K562 (cell line): ENCODE results near the gene NUCKS1. TPM values are rescaled to one million over a fixed set of nuclear protein-coding genes. Genes with fewer than 3 reads are reported as not detected.
A peak's percentile ranks its signal among the peaks of the same experiment; 100 is the strongest.

ENCODE experiments used
- ATAC-seq: fragments of 200-7000 bp; cut with Tn5 transposase; 3 replicates; pipeline ENCODE4 v1.9.1; 2020; ENCODE audit warnings: moderate library complexity
- BruUV-seq: library from RNA; stranded (reverse); fragments of 400-500 nt; replicated peaks from 2 replicates; lab custom pipeline; 2021; lab: Mats Ljungman, UMichigan
- CTCF ChIA-PET: fragments of 300-600 bp; formaldehyde crosslinking; extraction: SDS; loops from one replicate; lab custom pipeline; 2021; ENCODE audit warnings: low intra/inter-chr PET ratio; lab: Yijun Ruan, JAX
- POLR2A ChIA-PET: fragments of 300-600, 350-650 bp; sonication (Branson Sonifier 250); formaldehyde crosslinking; extraction: SDS; loops from one replicate; lab custom pipeline; 2021; ENCODE audit warnings: antibody characterized with exemption, inconsistent platforms; lab: Yijun Ruan, JAX
- DNase-seq, 4 experiments: peaks; one replicate each; pipeline versions ENCODE4 v3.0.0 to v3.0.0-alpha.2; 2011 to 2018; ENCODE audit warnings: low spot score in 3 of 4, mixed read lengths in 3 of 4; ENCODE audit errors: extremely low read depth in 1 of 4
- FAIRE-seq: peaks from 2 replicates; lab custom pipeline; 2011; peaks lifted over from hg19 to GRCh38; lab: Jason Lieb, UNC
- H2AFZ ChIP-seq: 2 replicates; pipeline ENCODE4 v1.6.0; 2011; ENCODE audit warnings: low read depth, low read length, control low read depth, inconsistent platforms
- H3K27ac ChIP-seq: fragments of 200-600 bp; 3 replicates; pipeline ENCODE4 v1.8.0; 2011; ENCODE audit warnings: low read depth, mild to moderate bottlenecking, control low read depth, inconsistent platforms, low read length, moderate library complexity, mixed read lengths; ENCODE audit errors: extremely low read depth
- H3K27me3 ChIP-seq, 2 experiments: fragments of 300-600 bp in 1 of 2; 2 replicates in 1 of 2; 3 replicates in 1 of 2; pipeline versions ENCODE4 v1.6.0 to v1.8.0; 2011; ENCODE audit warnings: inconsistent platforms in 2 of 2, low read length in 2 of 2, mild to moderate bottlenecking in 1 of 2, mixed read lengths in 1 of 2, moderate library complexity in 1 of 2; ENCODE audit not compliant: control insufficient read depth in 2 of 2, insufficient read depth in 2 of 2
- H3K36me3 ChIP-seq: fragments of 300-600 bp; 3 replicates; pipeline ENCODE4 v1.8.0; 2011; ENCODE audit warnings: mild to moderate bottlenecking, low read length, inconsistent platforms; ENCODE audit not compliant: control insufficient read depth, insufficient read depth
- H3K4me1 ChIP-seq, 2 experiments: fragments of 200-600 bp in 1 of 2; replicated peaks in 1 of 2; 2 replicates in 1 of 2; 3 replicates in 1 of 2; pipeline versions ENCODE4 v1.5.1 to v1.8.0; 2011; ENCODE audit warnings: inconsistent platforms in 2 of 2, low read length in 2 of 2, mild to moderate bottlenecking in 1 of 2, mixed read lengths in 1 of 2, moderate library complexity in 1 of 2; ENCODE audit not compliant: control insufficient read depth in 2 of 2, insufficient read depth in 2 of 2
- H3K4me2 ChIP-seq: 2 replicates; pipeline ENCODE4 v1.6.1; 2011; ENCODE audit warnings: low read length, control low read depth, inconsistent platforms, mixed read lengths; ENCODE audit not compliant: insufficient read depth
- H3K4me3 ChIP-seq: fragments of 200-600 bp; sonication (generic), shearing (Covaris generic); 2 replicates; pipeline ENCODE4 v1.5.1; 2016; ENCODE audit warnings: control low read depth, inconsistent platforms
- H3K79me2 ChIP-seq: fragments of 200-600 bp; 3 replicates; pipeline ENCODE4 v1.8.0; 2011; ENCODE audit warnings: low read length, inconsistent platforms; ENCODE audit not compliant: control insufficient read depth, insufficient read depth
- H3K9ac ChIP-seq, 2 experiments: 2 replicates each; pipeline versions ENCODE4 v1.6.0 to v1.6.1; 2011; ENCODE audit warnings: low read depth in 2 of 2, low read length in 2 of 2, control low read depth in 1 of 2, inconsistent platforms in 1 of 2, mild to moderate bottlenecking in 1 of 2, mixed read lengths in 1 of 2; ENCODE audit not compliant: insufficient read depth in 1 of 2
- H3K9me1 ChIP-seq: one replicate; pipeline ENCODE4 v1.6.0; 2011; ENCODE audit warnings: inconsistent platforms, mild to moderate bottlenecking, low read length, moderate library complexity; ENCODE audit not compliant: control insufficient read depth, insufficient read depth
- H3K9me3 ChIP-seq: replicated peaks from 2 replicates; pipeline ENCODE4 v1.5.1; 2011; ENCODE audit warnings: low read depth, low read length, inconsistent platforms; ENCODE audit not compliant: control insufficient read depth, insufficient read depth
- H4K20me1 ChIP-seq: replicated peaks from 2 replicates; pipeline ENCODE4 v1.6.1; 2011; ENCODE audit warnings: low read length, inconsistent platforms, mixed read lengths; ENCODE audit not compliant: control insufficient read depth, insufficient read depth
- CBX2 ChIP-seq: fragments of 200-600 bp; sonication (generic); IDR thresholded peaks from one replicate; pipeline ENCODE4 v1.6.1; 2012; ENCODE audit warnings: mild to moderate bottlenecking, low read length, inconsistent platforms; ENCODE audit not compliant: insufficient read depth, poor library complexity, severe bottlenecking
- CBX8 ChIP-seq: fragments of 200-600 bp; sonication (generic); IDR thresholded peaks from 2 replicates; pipeline ENCODE4 v1.6.1; 2012; ENCODE audit warnings: borderline replicate concordance, mixed run types, low read depth, mild to moderate bottlenecking, moderate library complexity, mixed read lengths, low read length, control low read depth, inconsistent platforms; ENCODE audit not compliant: poor library complexity, severe bottlenecking; ENCODE audit errors: extremely low read depth
- CEBPB ChIP-seq: fragments of 450-650 bp; IDR thresholded peaks from 2 replicates; pipeline ENCODE4 v1.6.1; 2016; ENCODE audit warnings: missing genetic modification characterization, missing compliant biosample characterization
- CHD2 ChIP-seq: IDR thresholded peaks from 2 replicates; pipeline ENCODE4 v1.6.1; 2011; ENCODE audit warnings: low read depth, low read length
- E2F6 ChIP-seq, 2 experiments: IDR thresholded peaks; 2 replicates each; pipeline ENCODE4 v1.6.1; 2011; ENCODE audit warnings: borderline replicate concordance in 1 of 2, control low read depth in 1 of 2, low read depth in 1 of 2, low read length in 1 of 2, mild to moderate bottlenecking in 1 of 2, mixed read lengths in 1 of 2, moderate library complexity in 1 of 2; ENCODE audit not compliant: insufficient read depth in 1 of 2, insufficient read length in 1 of 2, poor library complexity in 1 of 2, severe bottlenecking in 1 of 2; ENCODE audit errors: extremely low read depth in 1 of 2
- JUN ChIP-seq, 2 experiments: sonication (generic) in 1 of 2; formaldehyde crosslinking in 1 of 2; IDR thresholded peaks; 2 replicates each; pipeline versions ENCODE4 v1.6.1 to v1.8.0; 2012 to 2022; ENCODE audit warnings: borderline replicate concordance in 2 of 2, mild to moderate bottlenecking in 2 of 2, improper control_type of control experiment in 1 of 2, low read depth in 1 of 2, low read length in 1 of 2, missing genetic modification reagents in 1 of 2
- MEIS2 ChIP-seq: fragments of 450-650 bp; IDR thresholded peaks from 2 replicates; pipeline ENCODE4 v1.6.1; 2014; ENCODE audit warnings: mild to moderate bottlenecking; ENCODE audit not compliant: partially characterized antibody
- NCOA6 ChIP-seq: fragments of 450-650 bp; IDR thresholded peaks from 2 replicates; pipeline ENCODE4 v1.6.1; 2017; ENCODE audit warnings: mild to moderate bottlenecking
- SETDB1 ChIP-seq: IDR thresholded peaks from one replicate; pipeline ENCODE4 v1.6.1; 2012; ENCODE audit warnings: low read length, control low read depth, inconsistent platforms
- TCF3 ChIP-seq: sonication (generic); formaldehyde crosslinking; IDR thresholded peaks from 2 replicates; pipeline ENCODE4 v1.4.0; 2020; ENCODE audit warnings: mild to moderate bottlenecking, missing genetic modification reagents
- THRA ChIP-seq: fragments of 450-650 bp; IDR thresholded peaks from 2 replicates; pipeline ENCODE4 v1.6.1; 2017; ENCODE audit warnings: mild to moderate bottlenecking, moderate library complexity
- ZNF717 ChIP-seq: fragments of 250-450 bp; sonication (Bioruptor Pico); IDR thresholded peaks from 2 replicates; pipeline ENCODE4 v1.5.0; 2021
- ZNF785 ChIP-seq: fragments of 250-450 bp; sonication (Bioruptor Pico); IDR thresholded peaks from 2 replicates; pipeline ENCODE4 v1.4.0; 2020; ENCODE audit warnings: mild to moderate bottlenecking
- WGBS: fragments of 100-300 bp; shearing (Covaris generic); methylation state at CpG from one replicate; pipeline ENCODE4 v1.1.6; 2016; ENCODE audit warnings: low coverage, mixed read lengths; ENCODE audit not compliant: insufficient coverage; ENCODE audit errors: missing lambda C conversion rate; 5-methylcytosine and 5-hydroxymethylcytosine counted together
- in situ Hi-C: fragments of 300-500 bp; cut with MboI; formaldehyde crosslinking; loops from 4 replicates; pipeline ENCODE4 v1.15.0; 2018; ENCODE audit warnings: inconsistent platforms, mixed read lengths
- intact Hi-C: fragments of 100-400 bp; cut with micrococcal nuclease; formaldehyde crosslinking; loops from 2 replicates; pipeline ENCODE4 v1.14.2; 2022
- polyA plus RNA-seq, 8 experiments: library from polyadenylated mRNA; depleted of rRNA in 4 of 8; stranded (reverse) in 5 of 8; unstranded in 3 of 8; fragments of >200 nt; fragmentation: Nextera tagmentation in 2 of 8; fragmentation: Illumina TruSeq in 1 of 8; extraction: Ambion mirVana in 2 of 8; extraction: Trizol in 1 of 8; gene quantifications; 2 replicates each; pipeline versions ENCODE4 v1.2.1 to v1.2.3, GENCODE V29; 2011 to 2014; ENCODE audit warnings: inconsistent platforms in 1 of 8, missing spikeins in 1 of 8
- total RNA-seq, 7 experiments: library from RNA; depleted of rRNA in 6 of 7; stranded (reverse); fragments of >200 nt in 6 of 7; fragmentation: Illumina TruSeq in 2 of 7; extraction: Trizol in 2 of 7; gene quantifications; 2 replicates each; pipeline versions ENCODE4 v1.2.1 to v1.2.3, GENCODE V29; 2011 to 2021; ENCODE audit warnings: low replicate concordance in 1 of 7

The NUCKS1 gene
- total and polyA plus RNA-seq, 9 of the 15 experiments (the other 6 are each of a cell fraction or from before 2014, with no cell fraction given) = 66.7 to 244 (median 149) TPM

- Histone ChIP-seq H3K4me2 (no peak overlapping the region), H4K20me1 (no peaks in the 10 kb centered on the region), H3K9ac (no peak overlapping the region), H3K9me3 (0 out of 2 replicates have a peak, but pooled peaks cover 4% of the 10 kb centered on the region), H3K36me3 (no peaks in the 10 kb centered on the region), H3K9me1 (no peaks in the 10 kb centered on the region), H3K4me3 (no peak overlapping the region), H3K27ac (no peak overlapping the region), H3K79me2 (no peaks in the 10 kb centered on the region), H3K4me1 (peaks cover 8 to 9% of the 10 kb centered on the region in 2 experiments; a peak in 4 of 5 replicates), H3K27me3 (no peaks in the 10 kb centered on the region; a peak in 2 of 5 replicates), H2AFZ (no peak overlapping the region)
- ChIA-PET POLR2A (interaction anchor here (0.9 kb wide), 1 partner anchor 10 kb away, joined by 3 read pairs; no protein-coding TSS in a partner anchor), CTCF (no interaction called here)
- in situ Hi-C loops = no loop called here
- 10% methylated on average over 2 of the region's 2 CpGs for WGBS
- TF ChIP-seq ZNF717 (CRISPR knock-in tag) = no peak
- DNase-seq = no peak
- no peak for ATAC-seq
- FAIRE-seq = no peak
- no TSS peak for BruUV-seq
- intact Hi-C loops = no loop called here
Measured at GRCh38 chr1:205777994-205778393, 28.0 kb upstream of the NUCKS1 start.

GRCh38 chr1:205775717-205776056 lies 25.7 kb upstream of the NUCKS1 start:
- intact Hi-C loops = no loop called here
- no peak overlapping the region for H3K27ac ChIP-seq
- TF ChIP-seq E2F6 (IDR thresholded peaks at IDR 0.05; ENCODE audit: borderline replicate concordance in 1 of 2, extremely low read depth in 1 of 2, insufficient read depth in 1 of 2, insufficient read length in 1 of 2, low read depth in 1 of 2, low read length in 1 of 2, poor library complexity in 1 of 2, severe bottlenecking in 1 of 2) = no peak
- no peak for TF ChIP-seq CBX8
- no peak for TF ChIP-seq TCF3 (CRISPR knock-in tag)
- no peak for TF ChIP-seq ZNF785
- peak; percentile 40 for TF ChIP-seq MEIS2
- no peak for TF ChIP-seq CHD2
- TF ChIP-seq CEBPB = peak; percentile 63; the same call in 1 of the 2 replicates
- no peak for TF ChIP-seq JUN (IDR thresholded peaks at IDR 0.05; ENCODE audit: borderline replicate concordance, low read depth, low read length)
- TF ChIP-seq JUN (CRISPR knock-in tag; IDR thresholded peaks at IDR 0.05; ENCODE audit: borderline replicate concordance) = no peak
- TF ChIP-seq THRA = no peak
- no peak for TF ChIP-seq SETDB1
- TF ChIP-seq NCOA6 = no peak
- no peak for TF ChIP-seq CBX2

More at GRCh38 chr1:205775717-205776056, 25.7 kb upstream of the NUCKS1 start:
- ATAC-seq (no peak), FAIRE-seq (no peak), DNase-seq (peak in 1 of 4 experiments; percentile 14)
- no peaks in the 10 kb centered on the region for H3K36me3 ChIP-seq
- H3K27me3 ChIP-seq = no peaks in the 10 kb centered on the region; a peak in 1 of 5 replicates
- 0 out of 2 replicates have a peak, but pooled peaks cover 4% of the 10 kb centered on the region for H3K9me3 ChIP-seq
- H3K79me2 ChIP-seq = no peaks in the 10 kb centered on the region
- POLR2A ChIA-PET = interaction anchor here (0.7 to 3.0 kb wide), 9 partner anchors 10 to 35 kb away, joined by 3 to 10 read pairs (median 5); no protein-coding TSS in a partner anchor
- 0 out of 4 replicates have a peak overlapping the region, but pooled peaks of 1 of the 2 experiments have one; percentile 72 for H3K9ac ChIP-seq
- no peaks in the 10 kb centered on the region for H3K9me1 ChIP-seq
- CTCF ChIA-PET = no interaction called here
- no peak overlapping the region for H3K4me3 ChIP-seq
- peaks cover 8 to 9% of the 10 kb centered on the region in 2 experiments; a peak in 4 of 5 replicates for H3K4me1 ChIP-seq
- no peaks in the 10 kb centered on the region for H4K20me1 ChIP-seq
- in situ Hi-C loops = no loop called here
- BruUV-seq = no TSS peak
- peak overlapping the region; percentile 95 for H2AFZ ChIP-seq
- peak overlapping the region; percentile 89 for H3K4me2 ChIP-seq
